ENCODE measurements around the gene RASL11A.

DNA sequence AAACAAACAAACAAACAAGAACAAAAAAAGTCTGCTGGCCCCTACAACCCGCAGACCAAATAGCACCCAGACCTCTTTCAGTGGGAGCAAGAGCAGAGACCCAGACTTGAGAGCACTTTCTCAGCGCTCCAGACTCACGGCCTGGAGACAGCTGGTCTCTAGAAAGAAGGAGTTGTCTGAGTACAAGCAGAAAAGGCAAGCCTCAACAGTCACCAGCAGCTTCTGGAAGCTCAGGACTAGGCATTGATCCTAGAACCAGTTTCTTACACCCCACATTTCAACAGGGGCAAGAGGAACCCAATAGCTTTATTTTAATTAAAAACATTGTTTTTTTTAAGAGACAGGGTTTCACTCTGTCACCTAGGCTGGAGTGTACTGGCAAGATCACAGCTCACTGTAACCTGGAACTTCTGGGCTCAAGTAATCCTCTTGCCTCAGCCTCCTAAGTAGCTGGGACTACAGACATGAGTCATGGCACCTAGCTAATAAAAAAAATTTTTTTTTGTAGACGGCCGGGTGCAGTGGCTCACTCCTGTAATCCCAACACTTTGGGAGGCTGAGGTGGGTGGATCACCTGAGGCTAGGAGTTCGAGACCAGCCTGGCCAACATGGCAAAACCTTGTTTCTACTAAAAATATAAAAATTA, 30.4 kb downstream of the RASL11A start:
- TF ChIP-seq, protein P1, sequence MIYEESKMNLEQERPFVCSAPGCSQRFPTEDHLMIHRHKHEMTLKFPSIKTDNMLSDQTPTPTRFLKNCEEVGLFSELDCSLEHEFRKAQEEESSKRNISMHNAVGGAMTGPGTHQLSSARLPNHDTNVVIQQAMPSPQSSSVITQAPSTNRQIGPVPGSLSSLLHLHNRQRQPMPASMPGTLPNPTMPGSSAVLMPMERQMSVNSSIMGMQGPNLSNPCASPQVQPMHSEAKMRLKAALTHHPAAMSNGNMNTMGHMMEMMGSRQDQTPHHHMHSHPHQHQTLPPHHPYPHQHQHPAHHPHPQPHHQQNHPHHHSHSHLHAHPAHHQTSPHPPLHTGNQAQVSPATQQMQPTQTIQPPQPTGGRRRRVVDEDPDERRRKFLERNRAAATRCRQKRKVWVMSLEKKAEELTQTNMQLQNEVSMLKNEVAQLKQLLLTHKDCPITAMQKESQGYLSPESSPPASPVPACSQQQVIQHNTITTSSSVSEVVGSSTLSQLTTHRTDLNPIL (CRISPR knock-in tag; IDR thresholded peaks at IDR 0.05; ENCODE audit: low read depth) = no peak
- TF ChIP-seq ISL1 (CRISPR knock-in tag; IDR thresholded peaks at IDR 0.05) = no peak
- TF ChIP-seq BACH2 (CRISPR knock-in tag; IDR thresholded peaks at IDR 0.05; ENCODE audit: borderline replicate concordance) = no peak
- no peak for TF ChIP-seq ZC3H10 (CRISPR knock-in tag; IDR thresholded peaks at IDR 0.05)
- no peak for TF ChIP-seq RARB (CRISPR knock-in tag; IDR thresholded peaks at IDR 0.05)
- no peak for TF ChIP-seq ZNF8 (CRISPR knock-in tag; IDR thresholded peaks at IDR 0.05)
- no peak for TF ChIP-seq PPARA (CRISPR knock-in tag; IDR thresholded peaks at IDR 0.05; ENCODE audit: borderline replicate concordance)
- TF ChIP-seq, protein P2, sequence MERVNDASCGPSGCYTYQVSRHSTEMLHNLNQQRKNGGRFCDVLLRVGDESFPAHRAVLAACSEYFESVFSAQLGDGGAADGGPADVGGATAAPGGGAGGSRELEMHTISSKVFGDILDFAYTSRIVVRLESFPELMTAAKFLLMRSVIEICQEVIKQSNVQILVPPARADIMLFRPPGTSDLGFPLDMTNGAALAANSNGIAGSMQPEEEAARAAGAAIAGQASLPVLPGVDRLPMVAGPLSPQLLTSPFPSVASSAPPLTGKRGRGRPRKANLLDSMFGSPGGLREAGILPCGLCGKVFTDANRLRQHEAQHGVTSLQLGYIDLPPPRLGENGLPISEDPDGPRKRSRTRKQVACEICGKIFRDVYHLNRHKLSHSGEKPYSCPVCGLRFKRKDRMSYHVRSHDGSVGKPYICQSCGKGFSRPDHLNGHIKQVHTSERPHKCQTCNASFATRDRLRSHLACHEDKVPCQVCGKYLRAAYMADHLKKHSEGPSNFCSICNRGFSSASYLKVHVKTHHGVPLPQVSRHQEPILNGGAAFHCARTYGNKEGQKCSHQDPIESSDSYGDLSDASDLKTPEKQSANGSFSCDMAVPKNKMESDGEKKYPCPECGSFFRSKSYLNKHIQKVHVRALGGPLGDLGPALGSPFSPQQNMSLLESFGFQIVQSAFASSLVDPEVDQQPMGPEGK (CRISPR knock-in tag; IDR thresholded peaks at IDR 0.05; ENCODE audit: borderline replicate concordance) = no peak
- TF ChIP-seq ZFP3 (CRISPR knock-in tag; IDR thresholded peaks at IDR 0.05) = no peak

Data from SK-N-SH treated with all-trans-retinoic acid at 6 μM for 48 hours (cell line).